Omental fat pad (tissue), 4 donors: ENCODE measurements around the gene C9orf153. TPM values are rescaled to one million over a fixed set of nuclear protein-coding genes. Genes with fewer than 3 reads are reported as not detected.
A peak's percentile ranks its signal among the peaks of the same experiment; 100 is the strongest.
"Not testable (repeated sequence)": the region's sequence is repeated elsewhere in the genome, so short reads cannot be mapped to it uniquely, and the experiment has no call there.

Experiments
- ATAC-seq: fragments of 150-250 bp; one replicate; pipeline ENCODE4 v1.9.1; 2016; ENCODE audit warnings: mild to moderate bottlenecking, moderate library complexity; ENCODE audit not compliant: low FRiP score
- DNase-seq: peaks from one replicate; pipeline ENCODE4 v3.0.0-alpha.2; 2019; ENCODE audit warnings: low spot score
- total RNA-seq, 4 donors: library from RNA; depleted of rRNA; stranded (reverse); fragments of >200 nt; gene quantifications; one replicate each; pipeline ENCODE4 v1.1.0, GENCODE V29; 2016
- TF ChIP-seq, protein P1 (sequence below), 3 donors: fragments of 450-650 bp; IDR thresholded peaks; one replicate each; pipeline ENCODE4 v1.5.1; 2016 to 2017; ENCODE audit warnings: antibody characterized with exemption in 3 of 3, mild to moderate bottlenecking in 3 of 3, moderate library complexity in 2 of 3

C9orf153 gene
- 1 to 10 TPM in 2 of 4 donors, under 1 TPM in 2; 0.38 to 2.8 (median 0.83) TPM for total RNA-seq

DNA sequence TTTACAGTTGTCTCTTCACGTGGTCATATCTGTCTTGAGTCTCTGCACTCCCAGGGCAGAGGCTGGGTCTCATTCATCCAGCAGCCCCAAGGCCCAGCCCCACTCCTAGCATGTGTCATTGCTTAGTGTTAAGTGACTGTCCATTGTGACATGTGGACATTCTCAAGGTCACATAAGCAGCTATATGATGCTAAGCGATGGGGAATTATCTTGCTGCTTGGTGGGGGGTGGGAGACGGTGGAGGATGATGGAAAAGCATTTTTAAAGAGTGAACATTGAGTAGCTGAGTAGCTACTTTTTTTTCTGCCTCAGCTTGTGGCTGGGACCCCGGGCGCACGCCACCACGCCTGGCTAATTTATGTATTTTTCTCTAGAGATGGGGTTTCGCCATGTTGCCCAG lies at the start of gene C9orf153:
TSS of gene C9orf153 (minus strand) at position 101 of the 400 bp plus-strand sequence. CDS start 30,054 bp downstream, outside the sequence.
- ATAC-seq (no peak), DNase-seq (no peak)
- TF ChIP-seq, protein P1, sequence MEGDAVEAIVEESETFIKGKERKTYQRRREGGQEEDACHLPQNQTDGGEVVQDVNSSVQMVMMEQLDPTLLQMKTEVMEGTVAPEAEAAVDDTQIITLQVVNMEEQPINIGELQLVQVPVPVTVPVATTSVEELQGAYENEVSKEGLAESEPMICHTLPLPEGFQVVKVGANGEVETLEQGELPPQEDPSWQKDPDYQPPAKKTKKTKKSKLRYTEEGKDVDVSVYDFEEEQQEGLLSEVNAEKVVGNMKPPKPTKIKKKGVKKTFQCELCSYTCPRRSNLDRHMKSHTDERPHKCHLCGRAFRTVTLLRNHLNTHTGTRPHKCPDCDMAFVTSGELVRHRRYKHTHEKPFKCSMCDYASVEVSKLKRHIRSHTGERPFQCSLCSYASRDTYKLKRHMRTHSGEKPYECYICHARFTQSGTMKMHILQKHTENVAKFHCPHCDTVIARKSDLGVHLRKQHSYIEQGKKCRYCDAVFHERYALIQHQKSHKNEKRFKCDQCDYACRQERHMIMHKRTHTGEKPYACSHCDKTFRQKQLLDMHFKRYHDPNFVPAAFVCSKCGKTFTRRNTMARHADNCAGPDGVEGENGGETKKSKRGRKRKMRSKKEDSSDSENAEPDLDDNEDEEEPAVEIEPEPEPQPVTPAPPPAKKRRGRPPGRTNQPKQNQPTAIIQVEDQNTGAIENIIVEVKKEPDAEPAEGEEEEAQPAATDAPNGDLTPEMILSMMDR (IDR thresholded peaks at IDR 0.05) = no peak

DNA sequence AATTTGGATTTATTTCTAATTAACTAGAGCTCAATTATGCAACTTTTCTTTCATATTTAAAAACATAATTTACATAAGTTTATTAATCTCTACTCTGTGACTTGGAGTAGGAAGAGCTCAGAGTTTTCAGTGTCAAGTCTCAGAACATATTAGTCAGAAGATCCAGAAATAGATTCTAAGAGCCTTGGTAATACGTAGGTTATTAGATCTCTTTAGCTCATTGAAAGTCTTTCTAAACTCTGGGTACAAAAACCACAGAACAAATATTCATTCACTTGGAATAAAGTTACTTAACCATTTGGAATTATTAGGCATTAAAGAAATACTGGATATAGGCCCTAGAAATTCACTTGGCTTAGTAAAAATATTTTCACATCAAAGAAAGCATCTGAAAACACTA lies 49.2 kb upstream of the C9orf153 start:
- TF ChIP-seq, protein P1 (IDR thresholded peaks at IDR 0.05) = no peak
- ATAC-seq (no peak), DNase-seq (no peak)

DNA sequence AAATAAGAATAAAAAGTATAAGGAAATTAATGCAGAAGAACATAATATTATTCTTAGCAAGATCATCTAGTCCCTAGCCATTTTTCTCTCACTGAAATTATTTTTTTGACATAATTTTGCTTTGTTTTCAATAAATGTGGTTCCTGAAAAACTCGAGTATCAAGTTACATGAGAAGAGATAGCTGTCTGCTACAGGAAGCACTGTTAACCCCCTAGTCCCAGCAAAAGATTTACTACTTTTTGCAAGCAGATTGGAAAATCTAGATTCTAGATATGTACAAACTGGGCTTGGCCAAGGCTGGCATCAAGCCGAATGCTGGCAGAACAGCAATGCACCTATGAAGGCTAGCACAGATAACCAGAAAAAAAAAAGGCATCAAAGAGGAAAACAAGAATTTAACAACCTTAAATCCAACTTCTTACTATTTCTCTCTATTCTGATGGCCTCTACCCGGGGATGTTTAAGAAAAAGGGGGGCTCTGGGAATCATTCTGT lies 44.8 kb upstream of the C9orf153 start:
- ATAC-seq (no peak), DNase-seq (no peak)
- TF ChIP-seq, protein P1 (IDR thresholded peaks at IDR 0.05) = no peak

DNA sequence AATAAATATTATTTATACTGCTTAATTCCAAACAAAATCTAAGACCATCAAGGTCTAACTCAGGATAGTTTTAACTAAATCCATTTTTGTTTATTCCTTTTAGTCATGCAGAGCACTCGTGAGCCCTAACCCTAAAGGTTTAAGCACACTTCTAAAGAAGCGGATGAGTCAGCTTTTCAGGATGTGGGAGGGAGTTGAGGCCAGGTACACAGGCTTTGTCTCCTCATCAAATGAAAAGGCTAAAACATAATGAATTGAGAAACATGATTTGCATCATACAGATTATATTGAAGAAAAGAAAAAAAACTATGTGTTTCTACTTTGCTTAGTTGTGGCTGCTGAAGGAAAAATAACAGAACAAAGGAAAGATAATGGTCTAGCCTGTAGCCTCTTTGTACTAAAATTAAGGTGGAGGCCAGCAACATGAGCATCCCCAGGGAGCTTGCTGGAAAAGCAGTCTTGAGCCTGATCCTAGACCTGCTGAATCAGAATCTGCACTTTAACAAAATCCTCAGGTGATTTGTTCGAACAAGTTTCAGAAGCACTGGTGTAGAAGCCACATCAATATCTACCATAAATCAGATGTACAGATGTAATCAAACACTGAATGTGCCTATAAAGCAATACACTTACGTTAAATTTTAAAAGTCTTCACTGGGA lies 44.0 kb upstream of the C9orf153 start:
- ATAC-seq (peak; percentile 41), DNase-seq (no peak)
- TF ChIP-seq, protein P1 (IDR thresholded peaks at IDR 0.05) = no peak

- no peak for ATAC-seq
- TF ChIP-seq, protein P1 (IDR thresholded peaks at IDR 0.05) = no peak
- no peak for DNase-seq
These were observed 42.2 kb upstream of the C9orf153 start for GRCh38 chr9:86301686-86302085.

GRCh38 chr9:86300701-86301100 lies 41.2 kb upstream of the C9orf153 start:
- ATAC-seq (no peak), DNase-seq (no peak)
- TF ChIP-seq, protein P1 (IDR thresholded peaks at IDR 0.05) = no peak

DNA sequence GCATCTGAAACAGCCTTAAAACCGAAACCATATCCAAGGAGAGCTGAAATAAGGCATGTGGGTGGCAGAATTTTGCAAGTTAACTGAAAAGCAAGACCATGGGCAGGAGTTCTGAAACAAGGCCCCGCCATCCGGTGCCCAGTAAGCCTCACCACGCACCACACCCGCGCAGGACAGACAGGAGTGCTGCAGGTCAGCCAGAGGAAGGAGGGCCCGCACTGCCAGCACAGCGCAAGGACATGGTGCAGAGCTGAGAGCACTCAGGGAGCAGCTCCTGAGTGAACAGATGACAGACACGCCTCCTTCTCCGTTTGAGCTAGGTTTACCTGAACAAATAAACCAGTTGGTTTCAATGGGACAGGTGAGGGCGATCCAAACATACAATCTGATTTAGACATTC lies 39.4 kb upstream of the C9orf153 start:
- TF ChIP-seq, protein P1 (IDR thresholded peaks at IDR 0.05) = no peak
- DNase-seq (no peak), ATAC-seq (no peak)

DNA sequence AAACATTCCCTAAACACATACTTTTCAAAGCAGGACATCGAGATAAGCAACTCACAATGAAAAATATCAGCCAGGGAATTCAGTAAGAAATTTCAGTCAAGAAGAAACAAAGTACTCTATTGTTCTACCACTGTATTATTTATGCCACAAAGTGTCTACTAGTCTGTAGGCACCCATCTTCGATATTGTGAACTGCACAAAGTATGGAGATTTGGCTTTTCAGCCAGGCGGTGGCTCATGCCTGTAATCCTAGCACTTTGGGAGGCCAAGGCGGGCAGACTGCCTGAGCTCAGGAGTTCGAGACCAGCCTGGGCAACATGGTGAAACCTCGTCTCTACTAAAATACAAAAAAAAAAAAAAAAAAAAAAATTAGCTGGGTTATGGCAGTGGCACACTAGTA lies 30.9 kb upstream of the C9orf153 start:
- not testable (repeated sequence) for ATAC-seq, DNase-seq
